ENCODE data around the gene C3orf20.

DNA sequence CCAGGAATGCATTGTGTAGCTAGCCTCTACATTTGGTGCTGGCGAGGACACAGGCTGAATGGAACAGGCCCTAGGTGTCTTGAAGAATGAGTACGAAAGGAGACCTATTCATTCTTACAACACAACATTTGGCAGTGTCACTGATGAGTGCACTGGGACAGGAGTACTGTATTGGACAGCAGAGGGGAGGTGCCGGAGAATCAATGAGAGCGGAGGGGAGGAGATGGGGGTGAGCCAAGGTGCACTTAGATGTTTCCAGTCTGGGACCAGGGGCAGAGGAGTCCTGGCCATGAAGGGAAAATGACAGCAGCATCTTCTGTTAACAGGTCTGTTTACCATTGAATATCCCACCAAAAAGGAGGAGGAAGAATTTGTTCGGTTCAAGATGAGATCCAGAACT, 53.2 kb downstream of the C3orf20 start:
- TF ChIP-seq POLR2AphosphoS5 (IDR thresholded peaks at IDR 0.05; ENCODE audit: borderline replicate concordance, low read depth, low read length) (no peak), EZH2 (IDR thresholded peaks at IDR 0.05) (no peak)

Data from SK-N-MC (cell line).